ENCODE measurements around the gene MTMR2. TPM values are rescaled to one million over a fixed set of nuclear protein-coding genes. Genes with fewer than 3 reads are reported as not detected.

Gene MTMR2
- polyA plus RNA-seq, 1 of the 3 experiments (the other 2 are of a cell fraction) = 8.6 TPM

DNA sequence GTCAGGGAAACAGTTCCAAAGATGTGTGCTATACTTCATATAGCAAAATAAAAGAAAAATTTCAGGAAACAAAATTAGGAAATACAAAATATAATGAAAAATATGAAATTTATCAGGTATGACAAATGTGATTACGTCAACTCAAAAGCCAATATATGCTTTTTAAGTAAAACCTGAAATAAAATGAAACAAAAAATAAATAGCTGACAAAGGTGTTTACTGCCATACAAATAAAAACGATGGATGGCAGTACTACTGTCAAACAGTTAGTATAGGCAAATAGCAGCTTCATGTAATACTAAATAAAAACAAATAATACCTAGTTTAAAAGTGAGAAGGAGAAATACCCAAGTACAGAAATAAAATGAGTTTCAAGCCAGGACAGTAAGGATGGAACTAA lies 119.9 kb downstream of the MTMR2 start (continued):
- TF ChIP-seq CTCF (IDR thresholded peaks at IDR 0.05) (no peak), RXRA (IDR thresholded peaks at IDR 0.05; ENCODE audit: borderline replicate concordance, low read depth) (no peak), NRF1 (IDR thresholded peaks at IDR 0.05; ENCODE audit: low read depth, low read length) (no peak)

- Histone ChIP-seq H3K4me2 (no peak overlapping the region), H3K9me3 (no peaks in the 10 kb centered on the region), H3K9me2 (no peaks in the 10 kb centered on the region), H3K4me1 (ENCODE audit: control insufficient read depth in 1 of 2, insufficient read depth in 2 of 2, low read depth in 1 of 2, low read length in 1 of 2) (no peaks in the 10 kb centered on the region; a peak in 1 of 4 replicates), H4K20me1 (ENCODE audit: insufficient read depth) (no peaks in the 10 kb centered on the region; the same call in 1 of the 2 replicates), H3K9ac (no peak overlapping the region), H3K79me2 (ENCODE audit: insufficient read depth) (peaks cover 10% of the 10 kb centered on the region), H2AFZ (ENCODE audit: low read depth) (no peak overlapping the region), H3F3A (replicated peaks; ENCODE audit: insufficient read depth) (no peaks in the 10 kb centered on the region), H3K36me3 (replicated peaks in 1 of 2; ENCODE audit: control insufficient read depth in 1 of 2, insufficient read depth in 2 of 2, low read length in 1 of 2) (peaks cover 50 to 67% of the 10 kb centered on the region in 2 experiments), H3K4me3 (ENCODE audit: low read depth in 2 of 2, low read length in 1 of 2) (no peak overlapping the region), H3K27ac (ENCODE audit: low read depth in 2 of 2, low read length in 1 of 2) (no peak overlapping the region), H3K27me3 (ENCODE audit: insufficient read depth) (no peaks in the 10 kb centered on the region)
- DNase-seq = no peak
- ChIA-PET POLR2A (no interaction called here), CTCF (no interaction called here)
- WGBS (ENCODE audit: low lambda C conversion rate) = 95% methylated on average over 1 of the region's 1 CpG
- TF ChIP-seq, protein P1, sequence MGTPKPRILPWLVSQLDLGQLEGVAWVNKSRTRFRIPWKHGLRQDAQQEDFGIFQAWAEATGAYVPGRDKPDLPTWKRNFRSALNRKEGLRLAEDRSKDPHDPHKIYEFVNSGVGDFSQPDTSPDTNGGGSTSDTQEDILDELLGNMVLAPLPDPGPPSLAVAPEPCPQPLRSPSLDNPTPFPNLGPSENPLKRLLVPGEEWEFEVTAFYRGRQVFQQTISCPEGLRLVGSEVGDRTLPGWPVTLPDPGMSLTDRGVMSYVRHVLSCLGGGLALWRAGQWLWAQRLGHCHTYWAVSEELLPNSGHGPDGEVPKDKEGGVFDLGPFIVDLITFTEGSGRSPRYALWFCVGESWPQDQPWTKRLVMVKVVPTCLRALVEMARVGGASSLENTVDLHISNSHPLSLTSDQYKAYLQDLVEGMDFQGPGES (IDR thresholded peaks at IDR 0.05; ENCODE audit: low read depth, low read length) = no peak
- TF ChIP-seq MEF2A (IDR thresholded peaks at IDR 0.05; ENCODE audit: borderline replicate concordance, low read depth) (no peak), RAD21 (IDR thresholded peaks at IDR 0.05; ENCODE audit: low read length) (no peak), MAX (IDR thresholded peaks at IDR 0.05; ENCODE audit: low read depth) (no peak), NRF1 (IDR thresholded peaks at IDR 0.05; ENCODE audit: low read depth, low read length) (no peak), REST (IDR thresholded peaks at IDR 0.05; ENCODE audit: low read depth, low read length) (no peak), FOXM1 (IDR thresholded peaks at IDR 0.05; ENCODE audit: low read depth) (no peak), EZH2phosphoT487 (IDR thresholded peaks at IDR 0.05; ENCODE audit: borderline replicate concordance, low read depth) (no peak), JUND (IDR thresholded peaks at IDR 0.05) (no peak), CTCF (IDR thresholded peaks at IDR 0.05) (no peak), EP300 (IDR thresholded peaks at IDR 0.05; ENCODE audit: borderline replicate concordance in 1 of 2, low read depth in 1 of 2, low read length in 1 of 2) (no peak), POLR2AphosphoS5 (IDR thresholded peaks at IDR 0.05; ENCODE audit: low read depth, low read length) (no peak), ELF1 (IDR thresholded peaks at IDR 0.05) (no peak)
- TF ChIP-seq, protein P2, sequence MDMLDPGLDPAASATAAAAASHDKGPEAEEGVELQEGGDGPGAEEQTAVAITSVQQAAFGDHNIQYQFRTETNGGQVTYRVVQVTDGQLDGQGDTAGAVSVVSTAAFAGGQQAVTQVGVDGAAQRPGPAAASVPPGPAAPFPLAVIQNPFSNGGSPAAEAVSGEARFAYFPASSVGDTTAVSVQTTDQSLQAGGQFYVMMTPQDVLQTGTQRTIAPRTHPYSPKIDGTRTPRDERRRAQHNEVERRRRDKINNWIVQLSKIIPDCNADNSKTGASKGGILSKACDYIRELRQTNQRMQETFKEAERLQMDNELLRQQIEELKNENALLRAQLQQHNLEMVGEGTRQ (IDR thresholded peaks at IDR 0.05; ENCODE audit: borderline replicate concordance, low read depth, low read length) = no peak
These were observed 121.1 kb downstream of the MTMR2 start for GRCh38 chr11:95802806-95803205.
